ENCODE data around the gene POTEE.
"Not testable (repeated sequence)": the region's sequence is repeated elsewhere in the genome, so short reads cannot be mapped to it uniquely, and the experiment has no call there.

POTEE gene

DNA sequence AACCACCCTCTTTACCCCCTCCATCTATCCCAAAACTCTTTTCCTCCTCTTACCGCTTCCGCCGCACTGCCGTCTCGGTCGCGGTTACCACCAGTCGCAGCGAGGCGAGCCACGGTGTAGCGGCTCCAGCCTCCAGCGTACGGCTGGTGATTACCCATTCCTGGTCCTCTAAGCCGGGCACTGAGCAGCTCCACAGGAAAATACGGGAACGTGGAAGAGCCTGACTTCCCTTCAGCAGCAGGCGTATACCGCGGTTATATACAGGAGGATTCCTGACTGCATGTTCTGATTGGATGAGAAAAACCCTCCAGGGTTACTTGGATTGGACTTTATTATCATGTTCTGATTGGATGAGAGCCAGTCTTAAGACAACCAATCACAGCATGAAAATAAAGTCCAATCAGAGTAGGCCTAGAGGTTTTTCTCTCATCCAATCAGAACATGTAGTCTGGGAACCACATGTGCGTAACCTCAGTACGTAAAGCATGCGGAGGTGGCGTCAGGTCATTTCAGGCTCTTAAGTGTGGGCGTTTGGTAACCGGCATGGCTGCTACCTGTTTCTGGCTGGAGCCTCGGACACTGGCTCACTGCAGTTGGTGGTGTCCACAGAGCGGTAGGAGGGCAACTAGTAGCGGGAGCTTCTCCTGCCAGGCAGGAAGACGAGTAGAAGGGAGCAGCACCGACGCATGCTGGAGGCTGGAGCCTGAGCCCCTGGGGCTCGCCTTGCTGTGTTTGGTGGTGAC lies at the start of gene POTEE:
POTEE (plus strand) TSS at position 507 of the 743 bp plus-strand sequence. CDS start 8,867 bp downstream, outside the sequence.
- not testable (repeated sequence) for DNase-seq

- not testable (repeated sequence) for DNase-seq
Observed at GRCh38 chr2:131165562-131165961, 43.8 kb upstream of the POTEE start.

DNA sequence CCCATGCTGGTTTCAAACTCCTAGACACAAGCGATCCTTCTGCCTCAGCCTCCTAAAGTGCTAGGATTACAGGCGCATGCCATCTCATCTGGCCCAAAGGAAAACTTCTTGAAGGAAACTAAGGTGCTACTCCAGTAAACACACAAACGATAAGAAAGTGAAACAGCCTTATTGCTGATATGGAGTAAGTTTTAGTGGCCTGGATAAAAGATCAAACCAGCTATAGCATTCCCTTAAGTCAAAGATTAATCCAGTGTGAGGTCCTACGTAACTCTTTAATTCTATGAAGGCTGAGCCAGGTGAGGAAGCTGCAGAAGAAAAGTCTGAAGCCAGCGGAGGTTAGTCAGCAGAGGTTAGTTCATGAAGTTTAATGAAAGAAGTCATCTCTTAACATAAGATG lies 40.8 kb upstream of the POTEE start:
- no peak for DNase-seq

GRCh38 chr2:131178050-131178449 lies 31.3 kb upstream of the POTEE start:
- not testable (repeated sequence) for DNase-seq

DNA sequence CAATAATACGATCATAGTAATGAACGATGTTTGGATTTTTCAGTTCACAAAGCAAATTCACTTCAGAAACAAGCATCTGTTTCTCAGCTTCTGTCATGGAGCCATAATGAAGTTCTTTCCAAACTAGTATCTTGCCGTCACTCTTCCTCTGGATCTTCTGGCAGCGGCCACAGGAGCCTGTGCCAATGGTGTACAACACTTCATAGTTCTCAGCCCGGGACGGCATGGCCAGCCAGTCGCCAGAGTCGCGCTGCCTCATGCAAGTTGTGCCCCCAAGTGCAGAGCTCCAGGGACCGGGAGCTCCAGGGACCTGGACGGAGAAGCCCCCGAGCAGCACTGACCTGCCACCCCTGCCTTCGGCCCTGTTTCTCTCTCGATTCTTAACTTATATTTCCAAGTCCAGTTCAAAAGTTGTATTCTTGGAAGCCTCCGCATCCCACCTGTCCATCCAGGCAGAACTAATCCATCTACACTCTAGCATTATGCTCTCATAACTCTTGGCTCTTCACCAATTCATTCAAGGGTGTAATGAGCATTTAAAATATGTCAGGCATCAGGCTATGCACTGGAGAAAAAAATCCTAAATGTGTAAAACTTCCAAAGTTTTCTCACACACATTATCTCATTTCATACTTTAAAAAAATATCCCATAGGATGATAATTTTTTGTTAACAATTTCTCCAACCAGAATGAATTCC lies 30.5 kb upstream of the POTEE start:
- DNase-seq: not testable (repeated sequence)

GRCh38 chr2:131181451-131181850 lies 27.9 kb upstream of the POTEE start:
- DNase-seq: not testable (repeated sequence)

DNA sequence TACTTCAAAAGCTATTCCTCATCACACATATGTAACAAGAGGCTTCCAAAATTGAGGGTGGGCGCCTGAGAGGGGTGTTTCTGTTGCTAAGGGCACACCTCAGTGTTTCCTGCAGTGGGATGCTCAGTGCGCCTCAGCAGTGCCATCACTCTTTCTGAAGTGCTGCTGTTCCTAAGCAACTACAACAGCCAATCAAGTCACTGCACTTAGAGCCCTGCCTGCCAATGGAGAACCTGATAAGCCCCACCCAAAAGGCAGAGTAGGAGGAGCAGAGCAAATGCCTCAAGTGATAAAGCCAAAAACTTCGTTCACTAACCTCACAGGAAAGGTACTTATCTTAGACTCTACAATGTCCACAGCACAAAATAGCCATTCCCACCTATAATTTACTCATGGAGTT lies 15.9 kb upstream of the POTEE start:
- DNase-seq: not testable (repeated sequence)

GRCh38 chr2:131196186-131196585 lies 13.2 kb upstream of the POTEE start:
- not testable (repeated sequence) for DNase-seq

DNA sequence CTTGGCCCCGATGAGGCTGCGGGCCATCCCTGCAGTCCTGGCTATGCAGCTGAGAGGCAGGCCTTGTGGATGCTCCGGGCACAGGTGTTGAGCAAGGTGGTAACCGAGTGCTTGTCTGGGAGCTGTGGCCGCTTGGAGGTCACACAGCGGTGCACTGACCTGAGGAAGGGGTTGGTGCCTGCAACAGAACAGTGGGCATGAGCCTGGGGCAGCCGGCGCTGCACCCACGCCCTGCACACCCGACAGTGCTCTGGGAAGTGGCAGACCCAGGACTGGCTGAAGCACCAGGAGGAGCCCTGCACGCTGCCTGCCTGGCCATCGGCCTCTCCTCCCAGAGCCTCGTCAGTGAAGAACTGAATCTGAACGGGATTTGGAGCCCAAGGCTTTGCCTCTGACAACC lies 8.2 kb upstream of the POTEE start:
- no peak for DNase-seq

DNA sequence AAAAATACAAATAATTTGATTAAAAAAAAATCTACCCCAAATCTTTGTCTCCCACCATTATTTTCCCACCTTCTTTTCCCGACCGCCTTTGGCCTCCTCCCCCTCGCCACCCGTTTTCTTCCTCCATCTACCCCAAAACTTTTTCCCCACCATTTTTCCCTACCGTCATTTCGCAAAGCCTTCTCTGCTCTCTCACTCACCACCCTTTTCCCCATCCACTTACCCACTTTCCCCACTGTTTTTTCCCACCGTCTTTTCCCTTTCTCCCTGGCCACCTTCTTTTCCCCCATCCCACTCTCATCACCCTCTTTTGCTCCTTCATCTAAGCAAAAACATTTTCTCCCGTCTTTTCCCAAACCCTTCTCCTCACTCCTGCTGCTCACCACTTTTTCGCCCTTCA lies 1.5 kb upstream of the POTEE start:
- DNase-seq: not testable (repeated sequence)

- DNase-seq: not testable (repeated sequence)
Observed at GRCh38 chr2:131209773-131210104, 403 bp downstream of the POTEE start.

DNA sequence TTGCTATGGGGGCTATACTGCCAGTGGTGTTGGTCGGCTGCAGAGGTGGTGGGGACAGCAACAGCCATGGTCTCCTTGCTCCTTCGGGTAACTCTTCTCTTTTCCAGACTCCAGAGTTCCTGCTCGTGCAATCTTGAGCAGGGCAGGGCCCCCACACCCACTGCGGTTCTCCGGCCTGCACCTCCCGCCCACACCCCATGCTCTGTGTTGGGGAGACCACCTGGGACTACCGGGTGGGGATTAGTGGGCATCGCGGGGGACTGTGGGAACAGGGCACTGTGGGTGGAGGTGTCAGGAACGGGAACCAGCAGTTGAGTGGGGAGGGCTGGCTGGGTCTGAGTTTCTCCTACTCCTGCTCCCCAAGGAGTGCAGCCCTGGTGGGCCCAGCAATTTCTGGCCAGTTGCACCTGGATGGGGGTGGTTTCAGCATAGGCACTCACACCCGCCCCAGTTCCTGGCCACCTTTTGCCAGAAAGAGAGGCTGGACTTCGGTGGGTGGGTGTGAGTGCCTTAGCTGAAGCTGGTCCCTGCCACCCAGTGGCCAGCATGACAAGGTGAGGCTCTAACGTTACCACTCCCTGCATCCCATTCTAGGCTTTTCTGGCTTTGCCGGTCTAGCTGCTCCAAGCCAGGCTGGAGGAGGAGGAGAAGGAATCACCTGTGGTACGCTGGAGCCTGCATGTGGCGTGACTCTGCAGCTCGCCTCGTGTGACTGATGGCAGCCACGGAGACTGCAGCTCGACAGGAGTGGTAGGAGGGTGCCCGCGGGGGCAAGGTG lies 1.3 kb downstream of the POTEE start:
- DNase-seq: not testable (repeated sequence)

- not testable (repeated sequence) for DNase-seq
Observed at GRCh38 chr2:131217238-131217986, 8.1 kb downstream of the POTEE start.

DNA sequence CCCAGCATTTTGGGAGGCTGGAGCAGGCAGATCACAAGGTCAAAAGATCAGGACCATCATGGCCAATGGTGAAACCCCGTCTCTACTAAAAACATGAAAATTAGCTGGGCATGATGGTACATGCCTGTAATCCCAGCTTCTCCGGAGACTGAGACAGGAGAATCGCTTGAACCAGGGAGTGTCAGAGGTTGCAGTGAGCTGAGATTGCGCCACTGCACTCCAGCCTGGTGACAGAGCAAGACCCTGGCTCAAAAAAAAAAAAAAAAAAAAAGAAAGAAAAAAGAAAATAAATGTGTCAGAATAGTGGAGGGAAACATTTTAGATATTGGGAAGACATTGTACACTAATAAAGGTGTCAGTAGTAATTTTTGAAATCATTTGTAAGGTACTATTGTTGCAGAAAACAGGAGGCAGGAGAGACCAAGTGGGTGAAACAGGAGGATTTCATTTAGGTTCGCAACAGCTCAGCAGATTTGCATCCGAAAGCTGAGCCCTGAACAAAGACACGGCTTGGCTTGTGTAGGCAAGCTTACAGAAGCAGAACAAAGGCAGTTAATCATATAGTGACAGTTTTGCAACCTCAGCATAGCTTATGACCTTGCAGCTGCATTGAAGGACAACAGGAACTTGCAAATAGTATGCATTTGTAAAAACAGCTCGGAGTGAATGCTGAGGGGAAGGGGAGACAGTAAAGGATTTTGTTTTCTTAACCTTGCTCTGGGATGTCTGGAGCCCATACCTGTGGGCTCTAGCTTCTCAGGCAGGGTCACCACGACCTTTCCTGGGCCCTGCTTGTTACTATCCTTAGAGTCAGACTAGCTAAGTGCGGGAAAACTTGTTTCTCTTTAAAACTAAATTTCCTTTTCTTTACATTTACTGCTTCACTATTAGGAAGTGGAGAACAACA lies 26.5 kb downstream of the POTEE start:
- not testable (repeated sequence) for DNase-seq

Measured in anterior cingulate cortex (tissue), 58 donors.